Measurements from ENCODE around the gene APELA.
"Not testable (repeated sequence)": the region's sequence is repeated elsewhere in the genome, so short reads cannot be mapped to it uniquely, and the experiment has no call there.

Gene APELA

DNA sequence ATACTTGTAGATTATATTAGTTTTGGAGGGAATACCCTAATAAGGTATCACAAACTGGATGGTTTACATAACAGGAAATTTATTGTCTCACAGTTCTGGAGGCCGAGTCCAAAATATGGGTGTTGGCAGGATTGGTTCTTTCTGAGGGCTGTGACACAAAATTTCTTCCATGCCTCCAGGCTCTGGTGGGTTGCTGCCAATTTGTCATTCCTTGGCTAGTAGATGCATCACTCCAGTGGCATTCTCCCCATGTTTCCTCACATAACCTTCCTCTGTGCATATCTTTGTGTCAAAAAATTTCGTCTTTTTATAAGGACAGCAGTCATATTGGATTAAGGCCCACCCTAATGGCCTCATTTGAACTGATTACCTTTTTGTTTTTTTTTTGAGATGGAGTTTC, 49.3 kb downstream of the APELA start:
- DNase-seq (ENCODE audit: low read depth) = no peak

DNA sequence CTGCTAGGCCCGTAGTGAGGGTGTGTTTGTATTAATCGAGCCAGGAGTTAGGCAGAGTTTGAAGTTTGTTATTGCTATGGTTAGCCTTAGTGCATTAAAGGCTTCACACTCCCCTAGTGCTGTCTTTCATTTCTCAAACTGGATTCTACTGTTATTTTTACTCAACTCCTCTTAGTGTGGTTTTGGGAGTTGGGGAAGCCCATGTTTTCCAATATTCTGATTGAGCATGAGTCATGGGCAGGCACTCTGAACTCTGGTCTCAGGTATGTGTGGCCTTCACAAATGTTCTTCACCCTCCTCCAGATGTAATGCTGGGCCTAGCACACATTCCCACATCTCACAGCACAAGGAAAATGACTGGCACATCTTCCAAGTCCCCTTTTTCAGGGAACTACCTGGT, 50.1 kb downstream of the APELA start:
- DNase-seq (ENCODE audit: low read depth) = not testable (repeated sequence)

DNA sequence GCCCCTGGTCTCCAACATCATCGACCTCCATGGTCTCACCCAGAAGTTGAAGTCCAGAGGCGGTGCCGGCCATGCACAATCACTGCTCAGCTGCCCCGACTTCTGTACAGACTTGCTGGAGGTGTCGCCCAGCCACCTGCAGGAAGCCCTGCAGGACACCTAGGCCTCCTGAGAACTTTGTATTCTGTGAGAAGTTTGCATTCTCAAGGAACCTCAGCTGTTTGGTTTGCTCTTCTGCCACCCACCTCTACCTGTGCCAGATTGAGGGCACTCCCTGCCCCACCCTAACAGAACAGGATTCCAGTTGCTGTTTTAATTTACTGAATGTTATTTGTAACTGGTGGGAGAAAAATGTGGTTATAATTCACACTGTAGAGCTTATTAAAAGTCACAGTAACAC, 53.7 kb downstream of the APELA start:
- DNase-seq (ENCODE audit: low read depth) = no peak

DNA sequence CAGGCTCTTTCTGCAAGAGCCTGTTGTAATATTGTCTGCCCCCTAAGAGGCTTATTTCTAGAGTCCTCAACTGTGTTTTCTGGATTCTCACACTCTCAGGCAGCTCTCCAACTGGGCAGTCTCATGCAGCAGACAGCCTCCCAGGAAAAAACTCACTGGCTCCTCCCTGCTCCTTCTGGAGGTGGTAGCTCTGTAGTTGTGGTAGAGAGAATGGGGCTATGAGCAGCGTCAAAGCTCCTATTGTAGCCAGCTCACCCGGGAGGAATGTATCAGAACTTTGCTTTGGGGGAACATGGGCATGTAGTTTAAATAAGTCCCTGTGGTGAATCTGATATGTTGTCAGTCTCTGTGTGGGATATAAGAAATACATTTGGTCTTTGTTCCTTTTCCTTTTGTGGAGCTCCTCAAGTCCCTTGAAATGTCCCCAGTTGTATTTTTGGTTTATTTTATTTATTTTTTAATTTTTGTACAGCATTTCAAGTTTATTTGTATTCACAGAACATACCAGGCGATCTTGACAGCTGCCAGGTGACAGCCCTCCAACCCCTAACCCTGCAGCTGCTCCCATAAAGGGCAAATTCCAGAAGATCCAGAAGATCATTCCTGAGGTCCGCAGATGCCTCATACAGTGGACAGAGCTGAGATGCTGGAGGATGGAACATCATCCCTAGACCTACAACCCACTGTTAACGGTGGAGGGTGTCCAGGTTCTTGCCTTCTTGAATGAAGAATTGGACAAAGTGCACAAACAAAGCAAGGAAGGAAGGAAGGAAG, 54.8 kb downstream of the APELA start:
- DNase-seq (ENCODE audit: low read depth) = no peak

DNA sequence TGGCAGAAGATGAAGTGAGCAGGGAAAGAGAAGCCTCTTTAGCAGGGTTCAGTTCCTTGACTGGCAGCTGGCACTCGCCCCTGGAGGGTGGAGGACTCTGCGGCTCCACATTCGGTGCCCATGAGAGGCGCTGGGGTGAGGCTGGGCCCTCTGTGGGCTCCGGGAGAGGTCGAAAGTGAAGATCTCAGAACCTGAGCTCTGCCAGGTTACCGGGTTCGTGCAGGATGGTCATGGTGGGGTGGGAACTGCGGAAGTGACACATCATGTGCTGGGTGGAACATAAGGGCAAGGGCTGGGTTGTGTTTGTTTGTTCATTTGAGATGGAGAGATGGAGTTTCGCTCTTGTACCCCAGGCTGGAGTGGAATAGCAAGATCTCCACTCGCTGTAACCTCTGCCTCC, 56.3 kb downstream of the APELA start:
- DNase-seq (ENCODE audit: low read depth) = no peak

DNA sequence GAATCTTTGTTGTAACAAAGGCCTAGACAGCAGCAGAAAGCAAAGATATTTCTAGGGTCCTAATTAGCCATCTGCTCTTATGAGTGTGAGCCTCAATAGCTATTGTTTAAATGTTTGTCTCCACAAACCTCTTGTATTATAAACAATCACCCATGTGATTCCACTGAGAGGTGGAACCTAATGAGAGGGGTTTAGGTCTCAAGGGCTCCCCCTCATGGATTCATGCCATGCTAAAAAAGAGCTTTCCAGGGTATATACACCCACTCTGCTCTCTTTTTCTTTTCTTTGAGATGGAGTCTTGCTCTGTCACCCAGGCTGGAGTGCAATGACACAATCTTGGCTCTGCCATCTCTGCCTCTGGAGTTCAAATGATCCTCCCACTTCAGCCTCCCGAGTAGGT, 58.4 kb downstream of the APELA start:
- no peak for DNase-seq (ENCODE audit: low read depth)

DNA sequence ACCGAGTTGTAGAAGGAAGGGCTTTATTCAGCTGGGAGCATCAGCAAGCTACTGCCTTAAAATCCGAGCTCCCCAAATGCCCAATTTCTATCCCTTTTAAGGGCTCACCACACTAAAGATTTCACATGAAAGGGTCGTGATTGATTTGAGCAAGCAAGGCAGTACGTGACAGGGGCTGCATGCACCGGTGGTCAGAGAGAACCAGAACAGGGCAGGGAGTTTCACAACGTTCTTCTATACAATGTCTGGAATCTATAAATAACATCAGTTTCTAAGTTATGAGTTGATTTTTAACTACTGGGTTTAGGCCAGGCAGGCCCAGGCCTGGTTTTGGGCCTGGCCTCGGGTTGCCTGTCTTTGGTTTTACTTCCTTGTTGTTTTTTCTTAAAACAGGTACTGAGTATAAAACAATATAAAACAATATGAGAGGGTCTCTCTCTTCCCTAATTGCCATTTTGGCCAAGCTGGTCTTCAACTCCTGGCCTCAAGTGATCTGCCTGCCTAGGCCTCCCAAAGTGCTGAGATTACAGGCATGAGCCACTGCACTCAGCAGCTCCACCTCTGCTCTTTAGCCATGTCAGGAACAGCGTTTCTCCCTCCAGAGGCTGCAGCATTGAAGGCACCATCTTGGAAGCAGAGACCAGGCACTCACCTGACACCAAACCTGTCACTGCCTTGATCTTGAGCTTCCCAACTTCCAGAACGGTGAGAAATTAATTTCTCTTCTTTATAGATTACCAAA, 59.1 kb downstream of the APELA start:
- not testable (repeated sequence) for DNase-seq (ENCODE audit: low read depth)

DNA sequence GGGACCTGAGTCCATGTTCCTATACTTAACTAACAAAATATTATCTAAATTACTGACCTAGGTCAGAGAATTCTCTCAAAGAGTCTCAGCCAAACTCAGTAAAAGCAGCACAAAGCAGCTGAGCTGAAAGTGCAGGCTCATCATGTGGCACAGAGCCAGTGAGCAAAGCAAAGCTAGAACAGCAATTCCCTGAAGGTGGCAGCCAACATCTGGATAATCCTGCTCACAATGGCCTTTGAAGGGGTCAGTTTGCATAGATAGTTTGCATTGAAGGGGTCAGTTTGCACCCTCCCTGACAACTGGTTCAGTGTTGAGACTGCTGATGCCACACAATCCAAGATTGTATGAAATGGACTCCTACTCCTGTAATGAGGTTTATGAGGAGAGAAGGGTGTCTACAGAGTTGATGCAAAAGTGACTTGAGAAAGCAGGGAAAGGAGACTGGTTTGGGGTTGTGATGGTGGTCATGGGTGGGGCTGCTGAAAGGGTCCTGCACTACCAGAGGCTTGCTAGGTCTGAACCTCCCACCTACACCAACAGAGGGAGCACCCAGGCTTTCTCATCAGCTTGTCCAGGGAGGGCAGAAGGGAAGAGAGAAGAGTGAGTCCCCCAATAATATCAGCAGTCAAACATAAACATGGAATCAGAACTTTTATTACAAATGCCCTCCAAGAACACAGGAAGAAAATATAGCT, 60.7 kb downstream of the APELA start:
- no peak for DNase-seq (ENCODE audit: low read depth)

DNA sequence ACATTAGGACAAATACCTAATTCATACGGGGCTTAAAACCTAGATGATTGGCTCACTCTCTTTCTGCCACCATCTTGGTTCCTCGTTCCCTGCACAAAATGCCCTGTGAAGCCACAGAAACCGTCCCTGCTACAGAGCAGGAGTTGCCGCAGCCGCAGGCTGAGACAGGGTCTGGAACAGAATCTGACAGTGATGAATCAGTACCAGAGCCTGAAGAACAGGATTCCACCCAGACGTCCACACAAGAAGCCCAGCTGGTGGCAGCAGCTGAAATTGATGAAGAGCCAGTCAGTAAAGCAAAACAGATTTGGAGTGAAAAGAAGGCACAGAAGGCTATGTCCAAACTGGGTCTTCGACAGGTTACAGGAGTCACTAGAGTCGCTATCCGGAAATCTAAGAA, 66.2 kb downstream of the APELA start:
- no peak for DNase-seq (ENCODE audit: low read depth)

DNA sequence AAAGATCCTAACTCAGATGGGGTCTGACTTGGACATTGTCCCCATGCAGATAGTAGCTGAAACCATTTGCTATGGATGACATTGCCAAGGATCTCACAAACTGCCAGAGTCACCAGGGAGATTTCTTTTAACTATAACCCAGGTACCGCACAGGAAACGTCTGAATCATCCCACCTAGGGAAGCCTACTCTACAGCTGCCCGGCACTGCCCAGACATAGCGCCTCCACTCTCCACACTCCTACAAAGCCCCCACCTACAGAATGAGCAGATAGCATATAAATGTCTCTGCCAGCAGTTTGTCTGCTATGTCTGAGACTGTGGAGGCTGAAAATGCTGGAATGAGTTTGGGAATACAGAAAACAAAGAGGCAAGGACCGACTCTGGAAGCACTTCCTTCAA, 68.2 kb downstream of the APELA start:
- DNase-seq (ENCODE audit: low read depth) = no peak

DNA sequence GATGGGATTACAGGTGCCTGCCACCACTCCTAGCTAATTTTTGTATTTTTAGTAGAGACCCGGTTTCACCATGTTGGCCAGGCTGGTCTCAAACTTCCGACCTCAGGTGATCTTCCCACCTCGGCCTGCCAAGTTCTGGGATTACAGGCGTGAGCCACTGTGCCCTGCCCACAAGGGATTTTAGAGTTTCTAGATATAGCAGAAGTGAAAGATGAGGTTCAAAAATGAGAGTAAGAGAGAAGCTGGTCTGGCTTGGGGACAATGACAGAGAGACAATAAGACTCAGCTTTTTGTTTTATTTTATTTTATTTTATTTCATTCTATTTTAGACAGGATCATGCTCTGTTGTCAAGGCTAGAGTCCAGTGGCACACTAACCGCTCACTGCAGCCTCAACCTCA, 69.8 kb downstream of the APELA start:
- no peak for DNase-seq (ENCODE audit: low read depth)

Data from stimulated activated CD8-positive, alpha-beta memory T cell treated with anti-CD3 and anti-CD28 coated beads, Interleukin-12 subunit alpha, Interleukin-12 subunit beta, amount 100 ng/mL, for 1 hour (primary cell).